Glutamatergic neuron (in vitro differentiated cells): ENCODE results near the gene GCN1. TPM values are rescaled to one million over a fixed set of nuclear protein-coding genes. Genes with fewer than 3 reads are reported as not detected.

Experiments used
- DNase-seq: peaks from one replicate; pipeline ENCODE4 v3.0.0; 2022
- H3K27ac Mint-ChIP-seq: one replicate; pipeline ENCODE4 v1.8.0; 2020; ENCODE audit warnings: mild to moderate bottlenecking, mixed read lengths, inconsistent platforms; ENCODE audit not compliant: unreplicated experiment
- H3K27me3 Mint-ChIP-seq: one replicate; pipeline ENCODE4 v1.8.0; 2020; ENCODE audit warnings: mild to moderate bottlenecking, moderate library complexity, mixed read lengths, inconsistent platforms; ENCODE audit not compliant: unreplicated experiment
- H3K36me3 Mint-ChIP-seq: one replicate; pipeline ENCODE4 v1.8.0; 2020; ENCODE audit warnings: mild to moderate bottlenecking, mixed read lengths, inconsistent platforms; ENCODE audit not compliant: unreplicated experiment
- H3K4me1 Mint-ChIP-seq: one replicate; pipeline ENCODE4 v1.8.0; 2020; ENCODE audit warnings: mild to moderate bottlenecking, low read depth, mixed read lengths, inconsistent platforms; ENCODE audit not compliant: unreplicated experiment
- H3K4me3 Mint-ChIP-seq: one replicate; pipeline ENCODE4 v1.8.0; 2020; ENCODE audit warnings: mild to moderate bottlenecking, mixed read lengths, inconsistent platforms; ENCODE audit not compliant: unreplicated experiment
- H3K9me3 Mint-ChIP-seq: one replicate; pipeline ENCODE4 v1.8.0; 2020; ENCODE audit warnings: mild to moderate bottlenecking, moderate library complexity, mixed read lengths, inconsistent platforms; ENCODE audit not compliant: unreplicated experiment
- total RNA-seq: library from RNA; stranded (reverse); fragmentation: NEBNext Ultra II Directional; extraction: Animal tissue kit (Norgen Biotek cat#: 25700); gene quantifications from one replicate; pipeline ENCODE4 v1.2.1, GENCODE V29; 2021; ENCODE audit not compliant: unreplicated experiment
- TF ChIP-seq, protein P1 (sequence below): fragments of 200-600 bp; sonication (generic); IDR thresholded peaks from one replicate; pipeline ENCODE4 v1.5.0; 2021; ENCODE audit not compliant: partially characterized antibody, unreplicated experiment

GCN1 gene
- total RNA-seq, 1 donor from 2014 or later = 173 TPM

DNA sequence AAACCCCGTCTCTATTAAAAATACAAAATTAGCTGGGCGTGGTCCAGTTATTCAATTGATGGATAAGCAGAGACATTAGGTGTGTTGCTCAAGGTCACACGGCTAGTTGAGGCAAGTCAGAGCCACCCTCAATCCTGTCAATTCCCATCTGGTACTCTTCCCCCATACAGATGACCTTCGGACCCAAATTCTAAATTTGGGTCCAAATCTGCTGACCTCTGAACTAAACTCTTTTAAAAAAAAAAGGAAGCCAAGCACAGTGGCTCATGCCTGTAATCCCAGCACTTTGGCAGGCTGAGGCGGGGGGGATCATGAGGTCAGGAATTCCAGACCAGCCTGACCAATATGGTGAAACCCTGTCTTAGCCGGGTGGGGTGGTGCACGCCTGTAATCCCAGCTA lies 23.9 kb downstream of the GCN1 start:
- H3K27me3 Mint-ChIP-seq = no peaks in the 10 kb centered on the region
- H3K27ac Mint-ChIP-seq = no peak overlapping the region
- H3K9me3 Mint-ChIP-seq = peaks cover 4% of the 10 kb centered on the region
- no peaks in the 10 kb centered on the region for H3K4me1 Mint-ChIP-seq
- no peak for DNase-seq
- H3K36me3 Mint-ChIP-seq = no peaks in the 10 kb centered on the region
- no peak overlapping the region for H3K4me3 Mint-ChIP-seq
- TF ChIP-seq, protein P1, sequence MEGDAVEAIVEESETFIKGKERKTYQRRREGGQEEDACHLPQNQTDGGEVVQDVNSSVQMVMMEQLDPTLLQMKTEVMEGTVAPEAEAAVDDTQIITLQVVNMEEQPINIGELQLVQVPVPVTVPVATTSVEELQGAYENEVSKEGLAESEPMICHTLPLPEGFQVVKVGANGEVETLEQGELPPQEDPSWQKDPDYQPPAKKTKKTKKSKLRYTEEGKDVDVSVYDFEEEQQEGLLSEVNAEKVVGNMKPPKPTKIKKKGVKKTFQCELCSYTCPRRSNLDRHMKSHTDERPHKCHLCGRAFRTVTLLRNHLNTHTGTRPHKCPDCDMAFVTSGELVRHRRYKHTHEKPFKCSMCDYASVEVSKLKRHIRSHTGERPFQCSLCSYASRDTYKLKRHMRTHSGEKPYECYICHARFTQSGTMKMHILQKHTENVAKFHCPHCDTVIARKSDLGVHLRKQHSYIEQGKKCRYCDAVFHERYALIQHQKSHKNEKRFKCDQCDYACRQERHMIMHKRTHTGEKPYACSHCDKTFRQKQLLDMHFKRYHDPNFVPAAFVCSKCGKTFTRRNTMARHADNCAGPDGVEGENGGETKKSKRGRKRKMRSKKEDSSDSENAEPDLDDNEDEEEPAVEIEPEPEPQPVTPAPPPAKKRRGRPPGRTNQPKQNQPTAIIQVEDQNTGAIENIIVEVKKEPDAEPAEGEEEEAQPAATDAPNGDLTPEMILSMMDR = no peak

DNA sequence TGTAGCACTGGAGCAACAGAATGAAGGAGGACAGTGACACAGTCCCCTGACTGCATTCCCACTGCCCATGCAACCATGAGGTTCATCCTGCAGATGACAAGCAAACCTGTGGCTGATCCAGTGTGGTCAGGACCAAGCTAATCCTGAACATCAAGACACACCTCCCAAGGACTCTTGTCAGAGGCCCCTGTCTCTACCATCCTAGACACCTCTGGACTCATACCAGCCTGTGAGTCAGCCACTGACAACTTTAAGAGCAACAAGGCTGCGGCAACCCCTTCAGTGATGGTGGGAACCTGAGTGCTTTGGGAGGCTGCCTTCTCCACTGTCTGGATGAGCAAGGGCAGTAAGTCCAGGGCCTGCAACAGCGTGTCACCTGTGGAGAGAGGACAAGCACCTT lies 24.6 kb downstream of the GCN1 start:
- no peaks in the 10 kb centered on the region for H3K36me3 Mint-ChIP-seq
- no peak overlapping the region for H3K4me3 Mint-ChIP-seq
- no peaks in the 10 kb centered on the region for H3K27me3 Mint-ChIP-seq
- peaks cover 2% of the 10 kb centered on the region for H3K9me3 Mint-ChIP-seq
- no peak overlapping the region for H3K27ac Mint-ChIP-seq
- no peaks in the 10 kb centered on the region for H3K4me1 Mint-ChIP-seq
- TF ChIP-seq, protein P1 = no peak
- DNase-seq = no peak

DNA sequence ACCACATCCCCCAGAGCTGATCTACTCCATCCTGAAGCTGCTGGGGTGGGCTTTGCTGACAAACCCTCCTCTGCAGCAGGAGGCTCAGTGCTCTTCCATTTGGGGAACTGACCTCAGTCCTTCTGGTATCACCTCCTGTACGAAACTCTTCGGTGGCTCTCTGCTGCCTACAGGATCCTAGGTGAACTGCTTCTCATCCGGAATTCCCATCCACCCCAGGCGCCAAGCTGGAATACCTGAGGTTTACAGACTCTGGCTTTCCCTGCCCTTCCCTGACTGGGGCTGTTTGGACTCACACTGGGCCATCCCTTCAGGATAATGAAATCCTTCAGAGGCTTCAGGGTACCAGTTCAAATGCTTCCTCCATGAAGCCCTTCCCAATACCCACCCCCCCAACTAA lies 26.2 kb downstream of the GCN1 start:
- H3K27ac Mint-ChIP-seq = no peak overlapping the region
- H3K4me3 Mint-ChIP-seq = no peak overlapping the region

DNA sequence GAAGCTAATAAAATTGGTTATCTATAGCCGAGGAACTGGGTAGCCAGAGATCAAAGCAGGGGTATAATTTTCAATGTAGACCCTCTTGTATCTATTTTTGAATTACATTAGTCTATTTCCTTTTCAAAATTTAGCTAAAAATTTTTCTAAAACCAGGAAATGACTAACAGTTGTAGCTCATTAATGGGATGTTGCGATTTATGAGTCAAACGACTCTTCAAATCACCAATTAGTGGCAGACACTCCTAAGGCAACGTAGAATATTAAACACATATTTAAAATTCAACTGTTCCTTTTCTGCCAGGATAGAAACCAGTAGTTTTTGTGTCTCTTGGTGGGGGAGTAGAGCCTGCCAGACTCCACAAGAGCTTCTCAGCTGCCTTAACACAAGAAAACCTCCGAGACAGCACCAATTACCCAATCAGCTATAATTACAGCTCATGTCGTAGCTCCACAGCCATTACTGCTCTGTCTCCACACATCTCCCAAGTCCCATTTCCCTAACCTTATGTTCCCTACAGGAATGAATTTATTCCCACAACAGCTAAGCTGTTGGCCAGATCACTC lies 26.9 kb downstream of the GCN1 start:
- Mint-ChIP-seq H3K27ac (no peak overlapping the region), H3K9me3 (peaks cover 3% of the 10 kb centered on the region), H3K4me3 (no peak overlapping the region), H3K27me3 (no peaks in the 10 kb centered on the region), H3K4me1 (no peaks in the 10 kb centered on the region), H3K36me3 (no peaks in the 10 kb centered on the region)
- no peak for DNase-seq
- TF ChIP-seq, protein P1 = no peak

More for the DNA sequence above, 26.2 kb downstream of the GCN1 start:
- H3K4me1 Mint-ChIP-seq = no peaks in the 10 kb centered on the region
- no peak for DNase-seq
- no peaks in the 10 kb centered on the region for H3K36me3 Mint-ChIP-seq
- TF ChIP-seq, protein P1 = no peak
- no peaks in the 10 kb centered on the region for H3K27me3 Mint-ChIP-seq
- peaks cover 2% of the 10 kb centered on the region for H3K9me3 Mint-ChIP-seq

DNA sequence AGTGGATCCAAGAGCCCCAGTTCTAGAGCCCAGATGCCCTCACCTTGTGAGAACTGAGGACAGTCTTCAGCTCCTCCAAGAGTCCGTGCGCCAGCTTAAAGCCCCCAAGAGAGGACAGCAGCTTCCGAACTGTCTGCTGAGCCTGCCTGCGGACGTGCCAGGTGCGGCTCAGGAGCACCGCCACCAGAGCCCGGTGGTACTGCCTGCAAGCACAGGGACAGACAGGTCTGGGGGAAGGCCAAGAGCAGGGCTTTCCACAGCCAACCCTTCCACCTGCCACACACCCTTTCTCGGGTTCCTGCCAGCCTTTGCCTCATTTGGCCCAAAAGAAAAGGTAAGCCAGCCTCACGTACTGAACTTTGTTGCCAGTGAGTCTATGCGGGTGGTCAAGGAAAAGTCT lies 30.2 kb downstream of the GCN1 start:
- no peak for DNase-seq
- Mint-ChIP-seq H3K27me3 (no peaks in the 10 kb centered on the region), H3K9me3 (peaks cover 6% of the 10 kb centered on the region), H3K4me3 (no peak overlapping the region), H3K36me3 (no peaks in the 10 kb centered on the region), H3K27ac (no peak overlapping the region), H3K4me1 (no peaks in the 10 kb centered on the region)
- TF ChIP-seq, protein P1 = no peak
